ENCODE measurements around the gene SENP2.
"Not testable (repeated sequence)": the region's sequence is repeated elsewhere in the genome, so short reads cannot be mapped to it uniquely, and the experiment has no call there.

The SENP2 gene

GRCh38 chr3:185649414-185649813 lies 63.3 kb downstream of the SENP2 start:
- DNase-seq, result no peak

- DNase-seq, result no peak
Observed at GRCh38 chr3:185651971-185652370, 65.9 kb downstream of the SENP2 start.

DNA sequence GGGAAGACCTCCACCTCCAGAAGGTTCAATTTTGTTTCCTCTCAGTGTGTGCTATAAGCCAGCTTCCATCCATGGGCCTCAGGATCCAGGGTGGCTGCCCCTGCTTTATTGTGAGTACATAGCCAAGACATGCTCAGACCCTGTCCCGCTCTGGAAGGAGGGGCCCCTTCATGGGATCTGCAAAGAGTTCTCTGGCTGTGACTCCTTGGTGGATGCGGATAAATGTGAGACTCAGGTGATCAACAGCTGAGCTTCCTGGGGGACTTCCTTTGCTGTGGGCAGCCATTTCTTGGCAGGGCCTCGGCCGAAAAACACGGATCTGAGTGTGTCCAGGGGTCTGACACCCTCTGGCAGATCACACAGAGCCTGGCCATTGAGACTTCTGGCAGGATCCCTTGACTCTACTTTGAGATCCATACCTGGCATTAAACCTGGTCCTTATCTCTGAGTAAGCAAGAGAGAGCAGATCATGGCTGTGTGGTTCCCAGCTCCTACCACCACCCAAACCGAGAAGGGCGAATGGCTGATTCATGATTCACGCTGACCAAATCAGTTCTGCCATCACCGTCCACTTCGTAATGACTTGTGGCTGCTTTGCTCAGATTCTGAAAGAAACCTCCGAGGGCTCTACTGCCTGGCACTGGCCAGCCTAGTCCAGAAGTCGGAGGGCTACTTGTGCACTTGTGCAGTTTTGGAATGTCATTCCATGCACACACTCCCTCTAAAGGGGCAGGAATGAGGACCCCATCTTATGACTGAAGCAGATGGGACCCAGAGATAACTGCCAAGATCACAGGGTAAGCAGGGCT lies 68.1 kb downstream of the SENP2 start:
- DNase-seq, result no peak

GRCh38 chr3:185654758-185655145 lies 68.7 kb downstream of the SENP2 start:
- no peak for DNase-seq

- DNase-seq, result no peak
Observed at GRCh38 chr3:185655426-185656320, 69.6 kb downstream of the SENP2 start.

DNA sequence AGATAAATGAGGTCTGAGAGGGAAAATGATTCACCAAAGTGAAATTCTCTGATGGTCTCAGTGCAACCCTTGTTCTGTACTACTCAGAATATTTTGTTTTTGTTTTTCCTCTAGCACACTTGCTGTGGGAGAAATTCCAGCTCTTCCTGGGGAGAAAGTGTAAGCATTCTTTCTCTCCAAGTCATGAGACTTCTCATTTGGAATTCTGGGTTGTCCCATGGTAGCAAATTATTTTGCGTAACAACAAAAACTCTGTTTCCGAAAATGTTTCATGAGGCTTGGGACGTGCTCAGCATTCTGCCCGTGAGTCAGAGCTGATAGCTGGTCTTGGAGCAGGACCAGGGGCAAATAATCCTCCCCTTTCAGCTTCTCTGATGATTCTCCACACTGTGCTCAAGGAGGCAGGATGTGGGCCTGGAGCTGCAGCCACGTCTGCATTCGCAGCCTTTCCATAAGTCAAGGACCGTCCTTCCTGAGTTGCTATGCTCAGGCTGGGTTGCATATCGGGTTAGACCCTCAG lies 70.3 kb downstream of the SENP2 start:
- no peak for DNase-seq

- no peak for DNase-seq
Observed at GRCh38 chr3:185657211-185657610, 71.1 kb downstream of the SENP2 start.

DNA sequence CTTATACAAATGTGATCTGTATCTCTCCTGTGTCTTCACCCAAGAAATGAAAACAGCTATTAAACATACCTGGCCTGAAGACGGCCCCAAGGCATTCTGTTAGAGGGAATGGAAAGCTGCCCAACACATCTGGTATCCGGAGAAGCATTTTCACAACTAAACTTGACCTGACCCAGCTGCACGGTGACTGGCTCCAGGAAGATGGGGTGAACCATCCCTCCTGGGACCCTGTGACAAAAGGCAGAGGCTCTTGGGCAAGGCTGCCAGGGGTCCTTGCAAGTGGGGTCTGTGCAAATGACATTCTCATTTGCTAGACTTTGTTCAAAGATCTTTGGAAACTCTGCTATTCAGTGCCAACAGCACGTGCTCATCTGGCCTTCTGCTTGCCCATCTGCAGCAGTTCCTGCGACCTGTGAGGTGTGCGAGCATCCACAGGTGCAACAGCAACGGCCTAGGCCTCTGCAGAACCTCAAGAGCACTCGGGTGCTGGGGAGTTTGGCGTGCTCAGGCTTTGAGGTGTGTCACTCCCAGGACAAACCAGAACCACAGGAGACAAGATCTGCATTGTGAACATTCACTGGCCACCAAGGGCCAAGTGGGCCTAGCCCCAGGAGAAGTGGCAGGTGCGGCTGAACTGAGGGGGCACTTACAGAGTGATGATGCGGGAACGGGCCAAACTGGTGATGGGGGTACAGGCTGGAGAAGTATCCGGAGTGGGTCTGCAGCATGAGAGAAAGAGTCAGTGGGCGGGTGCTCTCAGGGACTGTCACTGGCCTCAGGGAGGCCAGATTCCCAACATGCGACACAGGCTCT lies 71.8 kb downstream of the SENP2 start:
- DNase-seq, result no peak

DNA sequence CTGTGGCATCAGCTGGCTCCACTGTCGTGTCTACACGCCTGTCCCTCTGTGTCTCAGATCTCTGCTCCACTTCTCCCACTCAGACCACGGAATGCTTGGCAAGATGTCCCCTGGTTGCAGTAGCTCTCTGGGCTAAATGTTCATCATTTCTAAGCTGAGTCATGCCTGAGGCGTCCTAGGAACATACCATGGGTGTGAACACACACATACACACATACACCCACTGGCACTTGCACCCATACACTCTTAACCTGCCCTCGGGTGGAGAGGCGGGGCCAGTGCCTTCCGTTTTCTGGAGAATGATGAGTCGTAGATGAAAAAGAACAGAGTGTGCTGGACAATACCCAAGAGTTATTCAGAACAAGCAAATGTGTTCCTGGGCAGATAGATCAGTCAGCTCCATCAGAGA lies 72.4 kb downstream of the SENP2 start:
- DNase-seq, result no peak

GRCh38 chr3:185658943-185659342 lies 72.8 kb downstream of the SENP2 start:
- DNase-seq, result no peak

DNA sequence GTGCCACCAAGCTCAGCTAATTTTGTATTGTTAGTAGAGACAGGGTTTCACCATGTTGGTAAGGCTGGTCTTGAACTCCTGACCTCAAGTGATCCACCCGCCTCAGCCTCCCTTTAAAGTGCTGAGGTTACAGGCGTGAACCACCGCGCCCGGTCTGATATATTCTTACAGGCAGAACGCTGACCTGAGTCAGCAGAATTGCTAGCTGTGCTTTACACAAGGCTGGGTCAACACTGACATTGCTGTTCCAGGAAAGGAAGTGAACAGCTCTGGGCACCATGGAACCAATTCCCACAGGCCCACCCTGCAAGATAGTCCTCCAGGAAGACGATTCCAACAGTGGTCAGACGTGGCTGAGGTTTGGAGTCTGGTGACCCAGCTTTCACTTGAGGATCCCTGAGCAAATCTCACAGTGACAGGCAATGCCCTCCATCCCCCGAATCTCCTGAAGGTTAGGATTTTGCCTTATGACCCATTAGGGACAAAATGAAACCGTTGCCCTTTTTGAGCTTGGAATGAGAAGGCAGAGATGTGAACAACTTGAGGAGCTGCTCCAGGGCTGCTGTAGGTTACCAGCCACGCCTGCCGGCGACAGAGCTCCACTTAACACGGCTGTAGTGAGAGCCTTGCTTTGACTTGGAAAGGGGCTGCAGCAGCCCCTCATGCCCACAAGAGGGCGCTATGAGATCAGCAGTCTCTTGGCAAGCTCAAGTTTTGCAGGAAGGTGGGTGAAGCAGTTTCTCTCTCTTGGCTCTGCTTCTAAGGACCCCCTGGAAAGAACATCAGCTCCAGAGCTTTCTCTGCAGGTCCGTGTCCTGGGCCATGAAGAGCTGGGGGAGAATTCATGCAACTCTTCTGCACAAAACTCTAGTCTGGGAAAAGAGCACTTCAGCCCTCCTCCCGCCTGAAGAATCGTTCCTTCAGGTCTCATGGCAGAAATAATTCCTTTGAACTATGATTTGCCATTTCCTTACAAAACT lies 74.1 kb downstream of the SENP2 start:
- DNase-seq, result peak; percentile 60

- DNase-seq, result not testable (repeated sequence)
Observed at GRCh38 chr3:185661296-185661695, 75.2 kb downstream of the SENP2 start.

GRCh38 chr3:185661772-185662171 lies 75.7 kb downstream of the SENP2 start:
- DNase-seq, result no peak

DNA sequence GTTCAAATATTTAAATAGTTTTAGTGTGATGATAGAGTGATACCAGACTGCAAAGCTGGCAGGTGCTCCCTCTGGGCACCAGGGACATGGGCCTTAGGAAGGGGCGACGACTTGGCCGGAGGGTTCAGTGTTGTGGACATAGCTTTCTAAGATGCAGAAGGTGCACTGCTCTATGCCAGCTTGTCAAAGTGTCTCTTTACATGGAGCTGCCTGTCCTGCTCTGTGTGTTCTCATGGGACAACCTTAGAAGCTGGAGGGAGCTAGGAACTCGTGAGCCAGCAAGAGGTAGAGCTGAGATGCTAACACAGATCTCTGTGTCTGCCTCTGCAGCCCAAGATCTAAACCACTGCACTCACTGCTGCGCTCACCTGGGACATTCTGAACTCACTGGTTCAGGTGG lies 77.8 kb downstream of the SENP2 start:
- DNase-seq, result no peak

GRCh38 chr3:185667574-185667973 lies 81.5 kb downstream of the SENP2 start:
- DNase-seq, result no peak

DNA sequence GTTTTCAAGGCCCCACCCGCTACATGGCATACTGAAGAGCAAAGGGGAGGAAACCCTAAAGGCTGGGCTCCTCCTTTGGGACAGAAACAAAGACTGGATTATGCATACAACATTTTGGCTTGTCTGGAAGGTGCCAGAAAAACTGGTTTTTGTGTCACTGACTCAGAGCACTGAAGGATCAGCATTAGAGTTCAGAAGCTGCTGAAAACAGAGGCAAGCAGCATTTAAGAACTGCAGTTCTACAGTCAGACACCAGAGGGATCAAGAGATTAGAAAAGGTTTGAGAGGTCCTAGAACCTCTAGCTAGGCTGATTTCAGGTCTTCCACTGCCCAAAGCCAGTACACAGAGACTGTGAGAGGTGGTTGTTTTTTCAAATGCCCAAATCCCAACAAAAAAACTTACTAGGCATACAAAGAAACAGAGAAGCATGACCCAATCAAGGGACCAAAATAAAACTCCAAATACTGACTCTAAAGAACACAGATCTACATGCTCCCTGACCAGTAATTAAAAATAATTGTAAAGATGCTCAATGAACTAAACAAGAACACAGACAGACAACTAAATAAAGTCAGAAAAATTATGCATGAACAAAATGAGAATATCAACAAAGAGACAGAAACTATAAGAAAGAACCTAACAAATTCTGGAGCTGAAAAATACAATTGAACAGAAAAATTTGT lies 91.2 kb downstream of the SENP2 start:
- no peak for DNase-seq

GRCh38 chr3:185678027-185678426 lies 91.9 kb downstream of the SENP2 start:
- DNase-seq, result no peak

DNA sequence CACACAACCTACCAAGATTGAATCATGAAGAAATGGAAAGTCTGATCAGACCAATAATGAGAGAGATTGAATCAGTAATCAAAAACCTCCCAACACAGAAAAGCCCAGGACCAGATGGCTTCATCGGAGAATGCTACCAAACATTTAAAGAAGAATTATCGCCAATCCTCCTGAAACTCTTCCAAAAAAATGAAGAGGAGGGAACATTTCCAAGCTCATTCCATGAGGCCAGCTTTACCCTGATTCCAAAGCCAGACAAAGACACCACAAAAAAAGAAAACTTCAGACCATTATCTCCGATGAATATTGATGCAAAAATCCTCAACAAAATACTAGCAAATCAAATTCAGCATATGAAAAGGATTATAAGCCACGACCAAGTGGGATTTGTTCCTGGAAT lies 94.1 kb downstream of the SENP2 start:
- DNase-seq, result no peak

All from NCI-H1417 treated with DMSO at 0.1 percent for 48 hours (cell line).